ENCODE results near the gene TRIM72.

The TRIM72 gene

DNA sequence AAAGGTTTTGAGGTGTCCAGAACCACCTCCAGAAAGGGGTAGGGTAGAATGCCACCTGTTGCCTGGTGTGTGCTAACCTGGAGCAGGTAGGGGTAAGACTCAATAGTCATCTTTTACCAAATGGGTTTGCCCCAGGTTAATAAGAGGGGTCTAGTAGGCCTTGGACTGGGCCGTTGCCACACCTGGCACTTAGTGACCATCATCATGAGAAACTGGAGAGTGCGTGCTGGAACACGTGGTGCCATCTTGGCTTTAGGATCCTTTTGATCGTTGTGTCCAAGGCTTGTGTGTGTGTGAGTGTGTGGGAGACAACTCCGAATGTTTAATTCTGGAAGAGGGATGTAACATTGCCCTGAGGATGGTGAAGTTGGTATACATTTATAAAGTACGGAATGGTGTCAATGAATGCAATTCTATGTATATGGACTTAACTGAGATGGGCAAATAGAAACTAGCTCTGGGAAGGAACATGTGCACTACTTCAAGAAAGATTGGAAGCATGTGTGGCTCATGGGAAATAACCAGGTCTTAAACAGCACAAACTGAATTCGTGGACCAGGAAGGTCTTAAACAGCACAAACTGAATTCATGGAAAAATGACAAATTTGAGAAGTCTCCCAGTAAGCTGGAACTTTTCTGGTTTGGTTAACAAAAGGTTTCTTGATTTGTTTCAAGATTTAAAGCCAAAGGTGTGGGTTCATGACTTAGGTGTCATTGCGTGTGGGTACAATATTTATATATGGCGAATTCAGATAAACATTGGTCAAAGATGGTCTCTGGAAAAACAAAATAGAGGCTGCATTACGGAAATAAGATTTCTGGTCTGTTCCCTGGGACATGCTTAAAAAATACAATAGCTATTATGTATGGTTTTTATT, 26.8 kb upstream of the TRIM72 start:
- Histone ChIP-seq H2AFZ (ENCODE audit: low read depth, low read length, severe bottlenecking) (no peak overlapping the region), H3K36me3 (ENCODE audit: low read length) (peaks cover 96% of the 10 kb centered on the region), H3K9me3 (ENCODE audit: insufficient read depth, low read length) (no peaks in the 10 kb centered on the region), H3K27ac (ENCODE audit: low read depth, low read length) (no peak overlapping the region), H3K79me2 (ENCODE audit: insufficient read depth, low read length) (peaks cover 73% of the 10 kb centered on the region), H3K9me2 (replicated peaks; ENCODE audit: insufficient read depth, low read length) (no peaks in the 10 kb centered on the region), H3K27me3 (ENCODE audit: low read length) (no peaks in the 10 kb centered on the region), H3F3A (ENCODE audit: insufficient read depth) (peaks cover 39% of the 10 kb centered on the region), H3K4me3 (ENCODE audit: insufficient read depth, low read length, poor library complexity, severe bottlenecking) (no peak overlapping the region), H4K20me1 (ENCODE audit: low read depth, low read length) (peaks cover 86% of the 10 kb centered on the region), H3K9ac (ENCODE audit: low read length) (no peak overlapping the region), H3K4me2 (ENCODE audit: low read depth, low read length, poor library complexity, severe bottlenecking) (no peak overlapping the region)
- TF ChIP-seq, protein P1, sequence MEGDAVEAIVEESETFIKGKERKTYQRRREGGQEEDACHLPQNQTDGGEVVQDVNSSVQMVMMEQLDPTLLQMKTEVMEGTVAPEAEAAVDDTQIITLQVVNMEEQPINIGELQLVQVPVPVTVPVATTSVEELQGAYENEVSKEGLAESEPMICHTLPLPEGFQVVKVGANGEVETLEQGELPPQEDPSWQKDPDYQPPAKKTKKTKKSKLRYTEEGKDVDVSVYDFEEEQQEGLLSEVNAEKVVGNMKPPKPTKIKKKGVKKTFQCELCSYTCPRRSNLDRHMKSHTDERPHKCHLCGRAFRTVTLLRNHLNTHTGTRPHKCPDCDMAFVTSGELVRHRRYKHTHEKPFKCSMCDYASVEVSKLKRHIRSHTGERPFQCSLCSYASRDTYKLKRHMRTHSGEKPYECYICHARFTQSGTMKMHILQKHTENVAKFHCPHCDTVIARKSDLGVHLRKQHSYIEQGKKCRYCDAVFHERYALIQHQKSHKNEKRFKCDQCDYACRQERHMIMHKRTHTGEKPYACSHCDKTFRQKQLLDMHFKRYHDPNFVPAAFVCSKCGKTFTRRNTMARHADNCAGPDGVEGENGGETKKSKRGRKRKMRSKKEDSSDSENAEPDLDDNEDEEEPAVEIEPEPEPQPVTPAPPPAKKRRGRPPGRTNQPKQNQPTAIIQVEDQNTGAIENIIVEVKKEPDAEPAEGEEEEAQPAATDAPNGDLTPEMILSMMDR (IDR thresholded peaks at IDR 0.05; ENCODE audit: insufficient read depth, low read length, poor library complexity, severe bottlenecking), result no peak
- no peak for TF ChIP-seq EZH2phosphoT487 (conservative IDR thresholded peaks at IDR 0.05; ENCODE audit: low read length)

DNA sequence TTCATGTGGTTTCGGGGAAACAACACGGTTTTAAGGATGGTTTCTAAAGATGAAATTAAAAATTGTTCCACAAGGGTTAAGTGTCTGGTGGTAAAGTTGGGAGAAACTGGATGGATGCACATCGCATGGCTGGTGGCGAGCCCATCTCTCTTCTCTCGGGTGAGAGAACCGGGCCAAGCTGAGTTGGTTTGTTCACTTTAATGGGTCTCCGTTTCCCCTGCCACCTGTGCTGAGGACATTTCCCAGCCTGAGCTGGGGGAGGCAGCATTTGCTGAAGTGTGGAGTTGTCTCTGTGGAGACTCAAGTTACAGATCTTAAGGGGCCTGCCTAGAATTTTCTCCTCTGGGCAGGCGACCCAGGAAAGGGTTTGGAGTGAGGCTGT, 26.1 kb upstream of the TRIM72 start:
- no peak for TF ChIP-seq EZH2phosphoT487 (conservative IDR thresholded peaks at IDR 0.05; ENCODE audit: low read length)
- TF ChIP-seq, protein P1 (IDR thresholded peaks at IDR 0.05; ENCODE audit: insufficient read depth, low read length, poor library complexity, severe bottlenecking), result no peak
- H4K20me1 ChIP-seq (ENCODE audit: low read depth, low read length), result peaks cover 79% of the 10 kb centered on the region
- no peak overlapping the region for H3K27ac ChIP-seq (ENCODE audit: low read depth, low read length)
- no peak overlapping the region for H3K4me3 ChIP-seq (ENCODE audit: insufficient read depth, low read length, poor library complexity, severe bottlenecking)
- H3K79me2 ChIP-seq (ENCODE audit: insufficient read depth, low read length), result peaks cover 67% of the 10 kb centered on the region
- H3F3A ChIP-seq (ENCODE audit: insufficient read depth), result peaks cover 43% of the 10 kb centered on the region
- H2AFZ ChIP-seq (ENCODE audit: low read depth, low read length, severe bottlenecking), result no peak overlapping the region
- H3K36me3 ChIP-seq (ENCODE audit: low read length), result peaks cover 91% of the 10 kb centered on the region
- no peaks in the 10 kb centered on the region for H3K27me3 ChIP-seq (ENCODE audit: low read length)
- H3K9me2 ChIP-seq (replicated peaks; ENCODE audit: insufficient read depth, low read length), result no peaks in the 10 kb centered on the region
- no peak overlapping the region for H3K9ac ChIP-seq (ENCODE audit: low read length)
- H3K9me3 ChIP-seq (ENCODE audit: insufficient read depth, low read length), result no peaks in the 10 kb centered on the region
- H3K4me2 ChIP-seq (ENCODE audit: low read depth, low read length, poor library complexity, severe bottlenecking), result no peak overlapping the region

DNA sequence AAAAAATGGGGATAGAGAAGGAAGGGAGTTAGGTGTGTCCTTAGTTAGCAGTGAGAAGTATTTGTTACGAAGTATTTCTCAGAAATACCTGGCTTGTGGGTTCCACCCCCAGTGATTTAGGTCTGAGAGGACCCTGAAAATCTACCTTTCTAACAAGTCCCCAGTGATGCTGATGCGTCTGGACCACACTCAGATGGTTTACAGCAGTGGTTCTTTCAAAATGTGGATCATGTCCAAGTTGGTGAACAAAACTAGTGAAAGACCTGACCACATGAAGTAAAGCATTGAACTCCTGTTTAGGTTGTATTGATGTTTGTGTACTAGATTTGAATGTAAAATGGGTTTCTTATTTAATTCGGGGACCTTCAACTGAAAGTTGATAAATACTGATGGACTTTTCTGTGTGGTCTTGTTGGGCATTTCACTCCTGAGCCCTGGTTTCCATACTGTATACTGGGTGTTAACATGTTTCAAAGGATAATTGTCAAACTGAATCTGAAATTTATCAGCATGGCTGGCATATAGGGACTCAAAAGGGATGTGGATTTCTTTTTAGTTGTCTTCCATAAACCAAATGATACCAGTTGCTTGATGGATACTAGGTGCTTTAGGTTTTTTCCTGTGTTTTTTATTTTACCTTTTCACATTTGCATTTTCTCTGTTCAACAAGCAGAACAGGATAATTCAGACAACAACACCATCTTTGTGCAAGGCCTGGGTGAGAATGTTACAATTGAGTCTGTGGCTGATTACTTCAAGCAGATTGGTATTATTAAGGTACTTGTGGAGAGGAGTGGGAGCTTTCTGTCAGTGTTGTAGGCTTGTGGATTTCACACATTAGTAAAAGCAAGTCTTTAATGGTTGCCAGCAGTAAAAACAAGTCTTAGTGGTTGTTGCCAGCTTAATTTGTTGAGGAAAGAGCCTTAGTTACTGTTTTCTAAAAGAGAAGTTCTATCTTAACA, 25.2 kb upstream of the TRIM72 start:
- Histone ChIP-seq H3F3A (ENCODE audit: insufficient read depth) (peaks cover 51% of the 10 kb centered on the region), H3K4me2 (ENCODE audit: low read depth, low read length, poor library complexity, severe bottlenecking) (no peak overlapping the region), H3K79me2 (ENCODE audit: insufficient read depth, low read length) (peaks cover 58% of the 10 kb centered on the region), H3K27me3 (ENCODE audit: low read length) (no peaks in the 10 kb centered on the region), H3K4me3 (ENCODE audit: insufficient read depth, low read length, poor library complexity, severe bottlenecking) (no peak overlapping the region), H3K9ac (ENCODE audit: low read length) (no peak overlapping the region), H3K36me3 (ENCODE audit: low read length) (peaks cover 88% of the 10 kb centered on the region), H4K20me1 (ENCODE audit: low read depth, low read length) (peaks cover 74% of the 10 kb centered on the region), H2AFZ (ENCODE audit: low read depth, low read length, severe bottlenecking) (no peak overlapping the region), H3K27ac (ENCODE audit: low read depth, low read length) (no peak overlapping the region), H3K9me3 (ENCODE audit: insufficient read depth, low read length) (no peaks in the 10 kb centered on the region), H3K9me2 (replicated peaks; ENCODE audit: insufficient read depth, low read length) (no peaks in the 10 kb centered on the region)
- TF ChIP-seq, protein P1 (IDR thresholded peaks at IDR 0.05; ENCODE audit: insufficient read depth, low read length, poor library complexity, severe bottlenecking), result no peak
- TF ChIP-seq EZH2phosphoT487 (conservative IDR thresholded peaks at IDR 0.05; ENCODE audit: low read length), result no peak

All from SU-DHL-6 (cell line).